Activated CD8-positive, alpha-beta T cell treated with anti-CD3 and anti-CD28 coated beads for 36 hours (primary cell): Measurements from ENCODE around the gene TRIOBP. TPM values are rescaled to one million over a fixed set of nuclear protein-coding genes. Genes with fewer than 3 reads are reported as not detected.

Experiments
- ATAC-seq: fragments of 200-7000 bp; cut with Tn5 transposase; one replicate; pipeline ENCODE4 v1.10.0; 2021; ENCODE audit warnings: mild to moderate bottlenecking, moderate library complexity
- CTCF ChIA-PET: fragments of 350-600 bp; sonication (Branson Sonifier 250); formaldehyde crosslinking; loops from one replicate; lab custom pipeline; 2021; ENCODE audit warnings: antibody characterized with exemption; lab: Charles Lee
- POLR2A ChIA-PET: fragments of 350-600 bp; sonication (Branson Sonifier 250); formaldehyde crosslinking; loops from one replicate; lab custom pipeline; 2021; ENCODE audit warnings: antibody characterized with exemption; lab: Charles Lee
- DNase-seq: peaks from one replicate; pipeline ENCODE4 v3.0.0-alpha.2; 2020
- H3K27ac Mint-ChIP-seq: one replicate; pipeline ENCODE4 v1.8.0; 2021; ENCODE audit warnings: mild to moderate bottlenecking, mixed read lengths
- H3K27me3 Mint-ChIP-seq: one replicate; pipeline ENCODE4 v1.8.0; 2021; ENCODE audit warnings: mixed read lengths
- H3K36me3 Mint-ChIP-seq: one replicate; pipeline ENCODE4 v1.8.0; 2021; ENCODE audit warnings: low read depth, mixed read lengths
- H3K4me1 Mint-ChIP-seq: one replicate; pipeline ENCODE4 v1.8.0; 2021; ENCODE audit warnings: low read depth, mixed read lengths
- H3K4me3 Mint-ChIP-seq: one replicate; pipeline ENCODE4 v1.8.0; 2021; ENCODE audit warnings: mild to moderate bottlenecking, moderate library complexity, mixed read lengths
- H3K9me3 Mint-ChIP-seq: one replicate; pipeline ENCODE4 v1.8.0; 2021; ENCODE audit warnings: mixed read lengths
- intact Hi-C: fragments of 100-400 bp; cut with micrococcal nuclease; formaldehyde crosslinking; loops from one replicate; pipeline ENCODE4 v1.10.0; 2022
- total RNA-seq, 2 experiments: library from RNA; stranded (reverse); gene quantifications; one replicate each; pipeline ENCODE4 v1.2.3, GENCODE V29; 2021
- TF ChIP-seq, protein P1 (sequence below): fragments of 200-600 bp; IDR thresholded peaks from one replicate; pipeline ENCODE4 v1.8.0; 2022; ENCODE audit warnings: antibody characterized with exemption, mild to moderate bottlenecking

The TRIOBP gene
- total RNA-seq, 2 experiments from 2014 or later: 17.8 to 20.7 TPM

DNA sequence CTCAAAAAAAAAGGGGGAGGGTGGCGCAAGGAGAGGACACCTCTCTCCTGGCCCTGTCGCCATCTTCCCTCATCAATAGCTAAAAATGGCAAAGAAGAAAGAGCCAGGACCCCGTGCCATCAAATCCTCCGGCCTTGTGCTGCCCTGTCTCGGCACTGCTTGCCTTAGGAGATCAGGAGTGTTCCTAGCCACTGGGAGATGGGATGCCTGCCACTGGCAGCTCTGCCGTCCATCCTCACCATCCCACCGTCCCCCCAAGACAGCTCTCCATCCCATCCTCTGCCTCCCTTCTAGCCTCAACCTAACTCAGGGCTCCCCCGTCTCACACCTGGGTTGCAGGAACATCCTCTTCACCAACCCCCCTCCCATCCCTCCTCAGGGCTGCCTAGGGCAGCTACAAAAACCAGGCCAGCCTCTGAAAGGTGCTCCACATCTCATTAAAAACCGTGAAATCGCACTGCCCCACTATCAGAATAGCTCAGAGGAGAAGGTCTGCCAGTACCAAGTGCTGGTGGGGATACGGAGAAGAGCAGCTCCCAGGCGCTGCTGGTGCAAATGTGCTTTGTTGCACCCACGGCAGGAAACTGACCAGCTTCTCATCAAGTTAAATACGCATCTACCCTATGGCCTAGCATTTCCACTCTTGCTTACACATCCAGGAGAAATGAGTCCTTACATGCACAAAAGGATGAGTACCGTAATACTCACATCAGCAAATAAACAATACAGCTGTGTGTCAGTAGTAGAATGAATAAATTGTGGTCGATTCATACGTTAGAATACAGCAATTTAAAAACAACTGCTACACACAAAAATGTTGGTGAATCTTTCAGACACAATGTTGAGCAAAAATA, 79.2 kb downstream of the TRIOBP start:
- no peaks in the 10 kb centered on the region for H3K9me3 Mint-ChIP-seq
- TF ChIP-seq, protein P1, sequence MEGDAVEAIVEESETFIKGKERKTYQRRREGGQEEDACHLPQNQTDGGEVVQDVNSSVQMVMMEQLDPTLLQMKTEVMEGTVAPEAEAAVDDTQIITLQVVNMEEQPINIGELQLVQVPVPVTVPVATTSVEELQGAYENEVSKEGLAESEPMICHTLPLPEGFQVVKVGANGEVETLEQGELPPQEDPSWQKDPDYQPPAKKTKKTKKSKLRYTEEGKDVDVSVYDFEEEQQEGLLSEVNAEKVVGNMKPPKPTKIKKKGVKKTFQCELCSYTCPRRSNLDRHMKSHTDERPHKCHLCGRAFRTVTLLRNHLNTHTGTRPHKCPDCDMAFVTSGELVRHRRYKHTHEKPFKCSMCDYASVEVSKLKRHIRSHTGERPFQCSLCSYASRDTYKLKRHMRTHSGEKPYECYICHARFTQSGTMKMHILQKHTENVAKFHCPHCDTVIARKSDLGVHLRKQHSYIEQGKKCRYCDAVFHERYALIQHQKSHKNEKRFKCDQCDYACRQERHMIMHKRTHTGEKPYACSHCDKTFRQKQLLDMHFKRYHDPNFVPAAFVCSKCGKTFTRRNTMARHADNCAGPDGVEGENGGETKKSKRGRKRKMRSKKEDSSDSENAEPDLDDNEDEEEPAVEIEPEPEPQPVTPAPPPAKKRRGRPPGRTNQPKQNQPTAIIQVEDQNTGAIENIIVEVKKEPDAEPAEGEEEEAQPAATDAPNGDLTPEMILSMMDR: no peak
- H3K27ac Mint-ChIP-seq: no peak overlapping the region
- H3K36me3 Mint-ChIP-seq: no peaks in the 10 kb centered on the region
- H3K4me1 Mint-ChIP-seq: no peaks in the 10 kb centered on the region
- no peak for ATAC-seq
- no peak for DNase-seq
- intact Hi-C loops: no loop called here
- ChIA-PET CTCF (interaction anchor here (1.0 kb wide), 1 partner anchor 41 kb away, joined by 3 read pairs; no protein-coding TSS in a partner anchor), POLR2A (interaction anchor here (0.8 kb wide), 1 partner anchor 79 kb away, joined by 3 read pairs; the partner anchor contains the start of gene TRIOBP)
- no peaks in the 10 kb centered on the region for H3K27me3 Mint-ChIP-seq
- H3K4me3 Mint-ChIP-seq: no peak overlapping the region

DNA sequence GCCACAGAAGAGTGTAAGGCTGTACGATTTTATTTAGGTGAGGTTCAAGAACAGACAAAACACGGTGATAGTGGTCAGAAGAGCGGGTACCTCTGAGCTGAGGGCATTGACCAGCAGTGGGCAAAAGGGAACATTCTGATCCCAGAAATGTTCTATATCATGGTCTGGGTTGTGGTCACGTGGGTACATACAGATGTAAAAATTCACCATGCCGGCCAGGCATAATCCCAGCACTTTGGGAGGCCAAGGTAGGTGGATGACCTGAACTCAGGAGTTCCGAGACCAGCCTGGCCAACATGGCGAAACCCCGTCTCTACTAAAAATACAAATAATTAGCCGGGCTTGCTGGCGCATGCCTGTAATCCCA, 79.8 kb downstream of the TRIOBP start:
- POLR2A ChIA-PET: interaction anchor here (0.8 kb wide), 1 partner anchor 79 kb away, joined by 3 read pairs; the partner anchor contains the start of gene TRIOBP

DNA sequence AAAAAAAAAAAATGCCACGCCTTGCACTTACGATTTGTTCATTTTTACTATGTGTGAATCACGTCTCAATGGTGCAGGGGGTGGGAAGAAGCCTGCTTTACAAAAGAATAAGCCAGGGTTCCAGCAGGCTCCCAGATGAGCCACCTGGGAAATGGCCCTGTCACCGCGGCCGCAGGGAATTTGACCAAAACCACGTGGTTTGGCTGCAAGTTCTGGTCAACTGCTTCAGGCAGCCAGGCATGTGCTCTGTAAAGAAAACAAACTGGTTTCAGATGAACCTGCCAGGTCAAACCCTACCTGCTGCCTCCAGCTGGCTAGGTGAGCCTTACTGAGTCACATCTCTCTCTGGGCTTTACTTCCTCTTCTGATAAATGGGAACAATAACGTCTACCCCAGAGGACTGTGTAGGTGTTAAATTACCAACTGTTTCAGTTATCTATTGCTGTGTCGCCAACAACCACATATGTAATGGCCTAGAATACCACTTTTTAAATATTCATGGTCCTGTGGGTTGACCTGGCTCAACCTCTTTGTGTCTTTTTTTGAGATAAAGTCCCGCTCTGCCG, 80.4 kb downstream of the TRIOBP start:
- Mint-ChIP-seq H3K4me3 (no peak overlapping the region), H3K36me3 (no peaks in the 10 kb centered on the region), H3K4me1 (no peaks in the 10 kb centered on the region), H3K27ac (no peak overlapping the region), H3K9me3 (no peaks in the 10 kb centered on the region), H3K27me3 (no peaks in the 10 kb centered on the region)
- TF ChIP-seq, protein P1: no peak
- CTCF ChIA-PET: interaction anchor here (1.0 kb wide), 1 partner anchor 86 kb away, joined by 3 read pairs; no protein-coding TSS in a partner anchor
- POLR2A ChIA-PET: interaction anchor here (0.7 kb wide), 1 partner anchor 11 kb away, joined by 3 read pairs; no protein-coding TSS in a partner anchor
- ATAC-seq (no peak), DNase-seq (no peak)
- intact Hi-C loops: no loop called here

More for the DNA sequence above, 79.8 kb downstream of the TRIOBP start:
- DNase-seq: no peak
- no peak overlapping the region for H3K27ac Mint-ChIP-seq
- H3K27me3 Mint-ChIP-seq: no peaks in the 10 kb centered on the region
- no peak overlapping the region for H3K4me3 Mint-ChIP-seq
- CTCF ChIA-PET: interaction anchor here (1.0 kb wide), 2 partner anchors 41 to 87 kb away, joined by 3 read pairs; no protein-coding TSS in a partner anchor
- no peak for ATAC-seq
- H3K36me3 Mint-ChIP-seq: no peaks in the 10 kb centered on the region
- no peaks in the 10 kb centered on the region for H3K9me3 Mint-ChIP-seq
- TF ChIP-seq, protein P1: no peak
- H3K4me1 Mint-ChIP-seq: no peaks in the 10 kb centered on the region
- intact Hi-C loops: no loop called here

DNA sequence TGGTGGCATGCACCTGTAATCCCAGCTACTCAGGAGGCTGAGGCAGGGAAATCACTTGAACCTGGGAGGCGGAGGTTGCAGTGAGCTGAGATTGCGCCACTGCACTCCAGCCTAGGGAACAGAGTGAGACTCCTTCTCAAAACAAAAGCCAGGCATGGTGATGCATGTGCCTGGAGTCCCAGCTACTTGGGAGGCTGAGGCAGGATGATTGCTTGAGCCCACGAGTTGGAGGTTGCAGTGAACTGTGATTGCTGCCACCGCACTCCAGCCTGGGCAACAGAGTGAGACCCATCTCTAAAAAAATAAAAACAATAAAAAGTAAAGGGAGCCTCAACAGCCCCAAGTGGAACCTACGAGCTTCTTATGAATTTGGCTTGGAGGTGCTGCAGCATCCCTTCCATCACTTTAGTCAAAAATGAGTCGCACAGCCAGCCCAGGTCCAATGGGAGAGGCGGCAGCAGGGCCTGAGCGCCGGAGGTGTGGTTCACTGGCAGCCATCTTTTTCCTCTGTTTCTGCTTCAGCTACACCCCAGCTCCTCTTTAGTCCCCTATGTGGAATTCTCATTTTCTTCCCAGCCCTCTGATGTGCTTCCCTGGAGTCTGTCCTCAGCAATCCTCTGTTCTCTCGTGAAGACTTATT, 81.6 kb downstream of the TRIOBP start:
- intact Hi-C loops: no loop called here
- Mint-ChIP-seq H3K27me3 (no peaks in the 10 kb centered on the region), H3K4me3 (no peak overlapping the region), H3K4me1 (no peaks in the 10 kb centered on the region), H3K9me3 (no peaks in the 10 kb centered on the region), H3K36me3 (no peaks in the 10 kb centered on the region), H3K27ac (no peak overlapping the region)
- no peak for DNase-seq
- ATAC-seq: no peak
- ChIA-PET POLR2A (interaction anchor here (0.8 to 1.4 kb wide), 3 partner anchors 10 to 262 kb away, joined by 3 read pairs; no protein-coding TSS in a partner anchor), CTCF (interaction anchor here (1.2 kb wide), 1 partner anchor 11 kb away, joined by 4 read pairs; no protein-coding TSS in a partner anchor)
- TF ChIP-seq, protein P1: no peak
